CD4-positive, alpha-beta T cell treated with Interleukin-15 for 1 hour (primary cell): ENCODE results near the gene USO1.
"Not testable (repeated sequence)": the region's sequence is repeated elsewhere in the genome, so short reads cannot be mapped to it uniquely, and the experiment has no call there.

Experiments used
- DNase-seq: peaks from one replicate; pipeline ENCODE4 v3.0.0-alpha.2; 2020

USO1 gene

GRCh38 chr4:75771607-75772006, 47.2 kb downstream of the USO1 start:
- no peak for DNase-seq

- no peak for DNase-seq
Observed at GRCh38 chr4:75777589-75777988, 53.2 kb downstream of the USO1 start.

- DNase-seq = no peak
Observed at GRCh38 chr4:75779105-75779757, 54.9 kb downstream of the USO1 start.

- DNase-seq = no peak
Observed at GRCh38 chr4:75781305-75781704, 56.9 kb downstream of the USO1 start.

GRCh38 chr4:75786526-75786925, 62.1 kb downstream of the USO1 start:
- no peak for DNase-seq

- DNase-seq = no peak
Observed at GRCh38 chr4:75786938-75787337, 62.6 kb downstream of the USO1 start.

GRCh38 chr4:75790024-75790423, 65.6 kb downstream of the USO1 start:
- DNase-seq = no peak

GRCh38 chr4:75800972-75801371, 76.6 kb downstream of the USO1 start:
- no peak for DNase-seq

- not testable (repeated sequence) for DNase-seq
Observed at GRCh38 chr4:75806035-75806434, 81.7 kb downstream of the USO1 start.

GRCh38 chr4:75817901-75818300, 93.5 kb downstream of the USO1 start:
- no peak for DNase-seq

- no peak for DNase-seq
Observed at GRCh38 chr4:75819121-75819520, 94.7 kb downstream of the USO1 start.

GRCh38 chr4:75820197-75820596, 95.8 kb downstream of the USO1 start:
- no peak for DNase-seq

GRCh38 chr4:75820676-75821075, 96.3 kb downstream of the USO1 start:
- DNase-seq = no peak

- DNase-seq = no peak
Observed at GRCh38 chr4:75821216-75821615, 96.8 kb downstream of the USO1 start.

- no peak for DNase-seq
Observed at GRCh38 chr4:75821966-75822365, 97.6 kb downstream of the USO1 start.

- no peak for DNase-seq
Observed at GRCh38 chr4:75822416-75822815, 98.0 kb downstream of the USO1 start.

- DNase-seq = no peak
Observed at GRCh38 chr4:75823812-75824211, 99.4 kb downstream of the USO1 start.

GRCh38 chr4:75830906-75831305, 106.5 kb downstream of the USO1 start:
- DNase-seq = no peak

- no peak for DNase-seq
Observed at GRCh38 chr4:75831856-75832405, 107.6 kb downstream of the USO1 start.

GRCh38 chr4:75834095-75834771, 109.9 kb downstream of the USO1 start:
- no peak for DNase-seq

- DNase-seq = no peak
Observed at GRCh38 chr4:75834772-75835154, 110.4 kb downstream of the USO1 start.

GRCh38 chr4:75841641-75842520, 117.5 kb downstream of the USO1 start:
- DNase-seq = no peak

GRCh38 chr4:75843596-75843995, 119.2 kb downstream of the USO1 start:
- DNase-seq = no peak
